ENCODE results near the gene PRKN. TPM values are rescaled to one million over a fixed set of nuclear protein-coding genes. Genes with fewer than 3 reads are reported as not detected.

Gene PRKN
- total RNA-seq, 1 donor from 2014 or later = 1.3 TPM

- no peak for FAIRE-seq
- no peak overlapping the region for H3K27ac Mint-ChIP-seq (ENCODE audit: unreplicated experiment)
Observed at GRCh38 chr6:161884782-161885181, 842.8 kb downstream of the PRKN start.

GRCh38 chr6:161882196-161882765, 845.3 kb downstream of the PRKN start:
- H3K36me3 Mint-ChIP-seq (ENCODE audit: low read depth, unreplicated experiment) = no peaks in the 10 kb centered on the region
- TF ChIP-seq CTCF (IDR thresholded peaks at IDR 0.05; ENCODE audit: insufficient read depth, low read depth, low read length) (no peak), EZH2 (IDR thresholded peaks at IDR 0.05; ENCODE audit: insufficient read depth, low read length) (no peak)
- DNase-seq (ENCODE audit: low read depth) (no peak), FAIRE-seq (no peak)
- no peaks in the 10 kb centered on the region for H3K27me3 Mint-ChIP-seq (ENCODE audit: low read depth, unreplicated experiment)
- H3K79me2 ChIP-seq (ENCODE audit: insufficient read depth, low read length) = no peaks in the 10 kb centered on the region
- H4K20me1 ChIP-seq (ENCODE audit: insufficient read depth, low read length) = no peaks in the 10 kb centered on the region
- H3K27me3 ChIP-seq (ENCODE audit: insufficient read depth, low read length) = no peaks in the 10 kb centered on the region
- no peaks in the 10 kb centered on the region for H3K9me3 ChIP-seq (ENCODE audit: insufficient read depth, low read depth, low read length)
- no peaks in the 10 kb centered on the region for H3K36me3 ChIP-seq (ENCODE audit: insufficient read depth, low read length)
- H3K4me1 ChIP-seq (ENCODE audit: insufficient read depth, low read length) = no peaks in the 10 kb centered on the region
- H3K4me3 Mint-ChIP-seq (ENCODE audit: unreplicated experiment) = no peak overlapping the region
- H2AFZ ChIP-seq (ENCODE audit: low read depth, low read length) = no peak overlapping the region
- no peak overlapping the region for H3K27ac Mint-ChIP-seq (ENCODE audit: unreplicated experiment)
- no peak overlapping the region for H3K4me2 ChIP-seq (ENCODE audit: low read length)
- no peak overlapping the region for H3K9ac ChIP-seq (ENCODE audit: low read length)
- H3K27ac ChIP-seq (ENCODE audit: low read depth, low read length) = no peak overlapping the region
- no peak overlapping the region for H3K4me3 ChIP-seq (ENCODE audit: insufficient read depth, low read depth, low read length)
- H3K4me1 Mint-ChIP-seq (ENCODE audit: low read depth, unreplicated experiment) = no peaks in the 10 kb centered on the region
- H3K9me3 Mint-ChIP-seq (ENCODE audit: unreplicated experiment) = no peaks in the 10 kb centered on the region

More at GRCh38 chr6:161884782-161885181, 842.8 kb downstream of the PRKN start:
- H3K27me3 ChIP-seq (ENCODE audit: insufficient read depth, low read length) = no peaks in the 10 kb centered on the region
- Mint-ChIP-seq H3K4me3 (ENCODE audit: unreplicated experiment) (no peak overlapping the region), H3K27me3 (ENCODE audit: low read depth, unreplicated experiment) (no peaks in the 10 kb centered on the region), H3K4me1 (ENCODE audit: low read depth, unreplicated experiment) (no peaks in the 10 kb centered on the region), H3K36me3 (ENCODE audit: low read depth, unreplicated experiment) (no peaks in the 10 kb centered on the region), H3K9me3 (ENCODE audit: unreplicated experiment) (no peaks in the 10 kb centered on the region)
- TF ChIP-seq EZH2 (IDR thresholded peaks at IDR 0.05; ENCODE audit: insufficient read depth, low read length) (no peak), CTCF (IDR thresholded peaks at IDR 0.05; ENCODE audit: insufficient read depth, low read depth, low read length) (no peak)
- H3K36me3 ChIP-seq (ENCODE audit: insufficient read depth, low read length) = no peaks in the 10 kb centered on the region
- no peaks in the 10 kb centered on the region for H4K20me1 ChIP-seq (ENCODE audit: insufficient read depth, low read length)
- H3K4me1 ChIP-seq (ENCODE audit: insufficient read depth, low read length) = no peaks in the 10 kb centered on the region
- H3K79me2 ChIP-seq (ENCODE audit: insufficient read depth, low read length) = no peaks in the 10 kb centered on the region
- no peak for DNase-seq (ENCODE audit: low read depth)
- H3K4me3 ChIP-seq (ENCODE audit: insufficient read depth, low read depth, low read length) = no peak overlapping the region
- no peak overlapping the region for H3K4me2 ChIP-seq (ENCODE audit: low read length)
- H3K27ac ChIP-seq (ENCODE audit: low read depth, low read length) = no peak overlapping the region
- no peak overlapping the region for H3K9ac ChIP-seq (ENCODE audit: low read length)
- no peak overlapping the region for H2AFZ ChIP-seq (ENCODE audit: low read depth, low read length)
- no peaks in the 10 kb centered on the region for H3K9me3 ChIP-seq (ENCODE audit: insufficient read depth, low read depth, low read length)

- H3K79me2 ChIP-seq (ENCODE audit: insufficient read depth, low read length) = no peaks in the 10 kb centered on the region
- H3K4me2 ChIP-seq (ENCODE audit: low read length) = no peak overlapping the region
- no peak overlapping the region for H3K4me3 ChIP-seq (ENCODE audit: insufficient read depth, low read depth, low read length)
- H3K27me3 ChIP-seq (ENCODE audit: insufficient read depth, low read length) = no peaks in the 10 kb centered on the region
- H3K9ac ChIP-seq (ENCODE audit: low read length) = no peak overlapping the region
- Mint-ChIP-seq H3K4me1 (ENCODE audit: low read depth, unreplicated experiment) (no peaks in the 10 kb centered on the region), H3K9me3 (ENCODE audit: unreplicated experiment) (no peaks in the 10 kb centered on the region), H3K36me3 (ENCODE audit: low read depth, unreplicated experiment) (no peaks in the 10 kb centered on the region), H3K27ac (ENCODE audit: unreplicated experiment) (no peak overlapping the region), H3K4me3 (ENCODE audit: unreplicated experiment) (no peak overlapping the region), H3K27me3 (ENCODE audit: low read depth, unreplicated experiment) (no peaks in the 10 kb centered on the region)
- H2AFZ ChIP-seq (ENCODE audit: low read depth, low read length) = no peak overlapping the region
- no peak for FAIRE-seq
- H3K36me3 ChIP-seq (ENCODE audit: insufficient read depth, low read length) = no peaks in the 10 kb centered on the region
- no peak for TF ChIP-seq EZH2 (IDR thresholded peaks at IDR 0.05; ENCODE audit: insufficient read depth, low read length)
- TF ChIP-seq CTCF (IDR thresholded peaks at IDR 0.05; ENCODE audit: insufficient read depth, low read depth, low read length) = no peak
- H3K4me1 ChIP-seq (ENCODE audit: insufficient read depth, low read length) = no peaks in the 10 kb centered on the region
- H3K27ac ChIP-seq (ENCODE audit: low read depth, low read length) = no peak overlapping the region
- no peak for DNase-seq (ENCODE audit: low read depth)
- no peaks in the 10 kb centered on the region for H3K9me3 ChIP-seq (ENCODE audit: insufficient read depth, low read depth, low read length)
- no peaks in the 10 kb centered on the region for H4K20me1 ChIP-seq (ENCODE audit: insufficient read depth, low read length)
Observed at GRCh38 chr6:161880056-161880455, 847.5 kb downstream of the PRKN start.
